DOHH2 (cell line): Measurements from ENCODE around the gene BARX2.

ENCODE experiments used
- EZH2phosphoT487 ChIP-seq: fragments of 200-600 bp; sonication (generic); IDR thresholded peaks from 2 replicates; pipeline ENCODE4 v1.6.1; 2017; ENCODE audit warnings: borderline replicate concordance, mild to moderate bottlenecking, antibody characterized with exemption, low read length, moderate library complexity, mixed read lengths
- TF ChIP-seq, protein P1 (sequence below): fragments of 200-600 bp; sonication (generic); IDR thresholded peaks from one replicate; pipeline ENCODE4 v1.5.1; 2014; ENCODE audit warnings: antibody characterized with exemption, mild to moderate bottlenecking, low read depth, low read length; ENCODE audit not compliant: poor library complexity, severe bottlenecking

GRCh38 chr11:129383502-129383901 is 7.9 kb downstream of the BARX2 start:
- TF ChIP-seq, protein P1, sequence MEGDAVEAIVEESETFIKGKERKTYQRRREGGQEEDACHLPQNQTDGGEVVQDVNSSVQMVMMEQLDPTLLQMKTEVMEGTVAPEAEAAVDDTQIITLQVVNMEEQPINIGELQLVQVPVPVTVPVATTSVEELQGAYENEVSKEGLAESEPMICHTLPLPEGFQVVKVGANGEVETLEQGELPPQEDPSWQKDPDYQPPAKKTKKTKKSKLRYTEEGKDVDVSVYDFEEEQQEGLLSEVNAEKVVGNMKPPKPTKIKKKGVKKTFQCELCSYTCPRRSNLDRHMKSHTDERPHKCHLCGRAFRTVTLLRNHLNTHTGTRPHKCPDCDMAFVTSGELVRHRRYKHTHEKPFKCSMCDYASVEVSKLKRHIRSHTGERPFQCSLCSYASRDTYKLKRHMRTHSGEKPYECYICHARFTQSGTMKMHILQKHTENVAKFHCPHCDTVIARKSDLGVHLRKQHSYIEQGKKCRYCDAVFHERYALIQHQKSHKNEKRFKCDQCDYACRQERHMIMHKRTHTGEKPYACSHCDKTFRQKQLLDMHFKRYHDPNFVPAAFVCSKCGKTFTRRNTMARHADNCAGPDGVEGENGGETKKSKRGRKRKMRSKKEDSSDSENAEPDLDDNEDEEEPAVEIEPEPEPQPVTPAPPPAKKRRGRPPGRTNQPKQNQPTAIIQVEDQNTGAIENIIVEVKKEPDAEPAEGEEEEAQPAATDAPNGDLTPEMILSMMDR = no peak
- no peak for TF ChIP-seq EZH2phosphoT487
